Measurements from ENCODE around the gene CDIPT.

DNA sequence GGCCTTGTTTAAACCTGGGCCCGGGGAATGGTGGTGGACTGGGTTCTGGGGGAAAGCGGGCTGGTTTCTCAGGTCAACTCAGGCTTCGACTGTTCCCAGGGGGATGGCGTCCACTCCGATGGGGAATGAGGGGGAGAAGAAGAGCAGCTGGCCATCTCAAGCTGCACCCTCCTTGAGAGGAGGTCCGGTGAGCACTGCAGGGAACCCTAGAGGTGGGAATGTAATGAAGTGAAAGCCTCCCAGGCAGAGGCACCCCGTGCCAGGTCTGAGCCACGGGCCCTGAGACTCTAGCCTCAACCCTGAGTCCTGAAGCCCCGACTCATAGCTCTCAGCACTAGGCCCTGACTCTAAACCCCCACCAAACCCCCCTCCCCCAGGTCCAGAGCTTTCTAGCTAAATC, 1.2 kb upstream of the CDIPT start:
- TF ChIP-seq EZH2phosphoT487 (IDR thresholded peaks at IDR 0.05; ENCODE audit: insufficient read depth, low read depth) = no peak
- TF ChIP-seq EZH2 (IDR thresholded peaks at IDR 0.05; ENCODE audit: insufficient read depth, poor library complexity, severe bottlenecking) = no peak
